GM23248 (cell line): ENCODE data around the gene CASS4. TPM values are rescaled to one million over a fixed set of nuclear protein-coding genes. Genes with fewer than 3 reads are reported as not detected.

Experiments used
- DNase-seq: peaks from one replicate; pipeline ENCODE4 v3.0.0-alpha.2; 2015
- H2AFZ ChIP-seq: fragments of 200-600 bp; sonication (generic); 2 replicates; pipeline ENCODE4 v1.6.1; 2016; ENCODE audit warnings: antibody characterized with exemption
- H3F3A ChIP-seq: fragments of 200-600 bp; sonication (generic); 2 replicates; pipeline ENCODE4 v1.6.1; 2016; ENCODE audit warnings: mild to moderate bottlenecking, antibody characterized with exemption, mixed run types; ENCODE audit not compliant: insufficient read depth
- H3K27ac ChIP-seq: fragments of 200-600 bp; sonication (generic); 2 replicates; pipeline ENCODE4 v1.5.1; 2016; ENCODE audit warnings: mild to moderate bottlenecking
- H3K27me3 ChIP-seq: fragments of 200-600 bp; sonication (generic); replicated peaks from 2 replicates; pipeline ENCODE4 v1.6.1; 2016; ENCODE audit warnings: mild to moderate bottlenecking; ENCODE audit not compliant: insufficient read depth
- H3K36me3 ChIP-seq: fragments of 200-600 bp; sonication (generic); 2 replicates; pipeline ENCODE4 v1.6.1; 2016; ENCODE audit warnings: low read depth, mild to moderate bottlenecking
- H3K4me1 ChIP-seq: fragments of 200-600 bp; sonication (generic); 2 replicates; pipeline ENCODE4 v1.6.1; 2016; ENCODE audit warnings: mild to moderate bottlenecking; ENCODE audit not compliant: insufficient read depth
- H3K4me2 ChIP-seq: fragments of 200-600 bp; sonication (generic); one replicate; pipeline ENCODE4 v1.6.1; 2016; ENCODE audit warnings: mild to moderate bottlenecking; ENCODE audit not compliant: unreplicated experiment
- H3K4me3 ChIP-seq: fragments of 200-600 bp; sonication (generic); 2 replicates; pipeline ENCODE4 v1.5.1; 2016; ENCODE audit warnings: mild to moderate bottlenecking
- H3K79me2 ChIP-seq: fragments of 200-600 bp; sonication (generic); 2 replicates; pipeline ENCODE4 v1.6.1; 2016; ENCODE audit warnings: mild to moderate bottlenecking; ENCODE audit not compliant: insufficient read depth
- H3K9ac ChIP-seq: fragments of 200-600 bp; sonication (generic); 2 replicates; pipeline ENCODE4 v1.6.1; 2016; ENCODE audit warnings: mild to moderate bottlenecking
- H3K9me2 ChIP-seq: fragments of 200-600 bp; sonication (generic); 2 replicates; pipeline ENCODE4 v1.6.1; 2016; ENCODE audit warnings: mixed run types, mild to moderate bottlenecking, moderate library complexity; ENCODE audit not compliant: insufficient read depth
- H3K9me3 ChIP-seq: fragments of 200-600 bp; sonication (generic); one replicate; pipeline ENCODE4 v1.6.1; 2017; ENCODE audit warnings: low read depth
- H4K20me1 ChIP-seq: fragments of 200-600 bp; sonication (generic); 2 replicates; pipeline ENCODE4 v1.6.0; 2016; ENCODE audit not compliant: insufficient read depth
- EZH2 ChIP-seq: fragments of 200-600 bp; sonication (generic); IDR thresholded peaks from 2 replicates; pipeline ENCODE4 v1.6.1; 2018; ENCODE audit warnings: antibody characterized with exemption, mild to moderate bottlenecking; ENCODE audit not compliant: insufficient read depth, poor library complexity, severe bottlenecking
- EZH2phosphoT487 ChIP-seq: fragments of 200-600 bp; sonication (generic); IDR thresholded peaks from 2 replicates; pipeline ENCODE4 v1.6.1; 2018; ENCODE audit warnings: antibody characterized with exemption, moderate library complexity, mild to moderate bottlenecking, low read depth; ENCODE audit not compliant: insufficient read depth
- WGBS, 2 experiments: methylation state at CpG; one replicate each; pipeline ENCODE4 v1.1.6; 2015 to 2017; ENCODE audit warnings: low lambda C conversion rate in 2 of 2, low coverage in 1 of 2; ENCODE audit errors: missing lambda C conversion rate in 2 of 2; 5-methylcytosine and 5-hydroxymethylcytosine counted together
- in situ Hi-C: fragments of 300-500 bp; cut with MboI; formaldehyde crosslinking; loops from 2 replicates; pipeline ENCODE4 v1.15.0; 2020
- polyA plus RNA-seq: library from polyadenylated mRNA; unstranded; fragments of >200 nt; fragmentation: Nextera tagmentation; extraction: Ambion mirVana; gene quantifications from 2 replicates; pipeline ENCODE4 v1.2.1, GENCODE V29; 2016
- total RNA-seq: library from RNA; depleted of rRNA; stranded (reverse); fragments of >200 nt; shearing (Covaris generic); gene quantifications from 2 replicates; pipeline ENCODE4 v1.2.3, GENCODE V29; 2014

The CASS4 gene
- total and polyA plus RNA-seq, 2 experiments from 2014 or later = 10.4 to 19.2 TPM

DNA sequence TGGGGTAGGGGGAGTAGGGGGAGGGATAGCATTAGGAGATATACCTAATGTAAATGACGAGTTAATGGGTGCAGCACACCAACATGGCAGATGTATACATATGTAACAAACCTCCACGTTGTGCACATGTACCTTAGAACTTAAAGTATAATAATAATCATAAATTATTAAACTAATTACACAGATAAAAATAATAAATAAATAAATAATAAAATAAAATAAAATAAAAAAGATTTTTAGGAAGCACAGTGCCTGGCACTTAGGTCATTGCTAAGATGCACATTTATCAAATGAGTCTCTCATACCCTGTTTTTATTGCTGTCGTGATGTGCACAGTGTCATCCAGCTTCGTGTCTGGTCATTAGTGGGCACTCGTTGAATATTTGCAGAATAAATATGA is 37.4 kb downstream of the CASS4 start:
- DNase-seq = no peak
- Histone ChIP-seq H3K36me3 (peaks cover 22% of the 10 kb centered on the region; the same call in 1 of the 2 replicates), H3K27me3 (no peaks in the 10 kb centered on the region), H3F3A (no peaks in the 10 kb centered on the region), H3K4me2 (no peak overlapping the region), H2AFZ (no peak overlapping the region), H3K27ac (no peak overlapping the region), H3K4me1 (no peaks in the 10 kb centered on the region), H3K4me3 (no peak overlapping the region), H3K9ac (no peak overlapping the region), H4K20me1 (no peaks in the 10 kb centered on the region), H3K9me2 (no peaks in the 10 kb centered on the region), H3K79me2 (no peaks in the 10 kb centered on the region), H3K9me3 (no peaks in the 10 kb centered on the region)
- in situ Hi-C loops = no loop called here
- TF ChIP-seq EZH2 (no peak), EZH2phosphoT487 (no peak)
- WGBS, 2 experiments = 63 to 68% methylated on average over 5 of the region's 5 CpGs

GRCh38 chr20:56451056-56451765 is 39.2 kb downstream of the CASS4 start:
- Histone ChIP-seq H3K4me2 (no peak overlapping the region), H3K4me3 (no peak overlapping the region), H3K27ac (no peak overlapping the region), H2AFZ (no peak overlapping the region), H4K20me1 (no peaks in the 10 kb centered on the region), H3F3A (no peaks in the 10 kb centered on the region), H3K9me3 (no peaks in the 10 kb centered on the region), H3K9me2 (no peaks in the 10 kb centered on the region), H3K9ac (no peak overlapping the region), H3K27me3 (no peaks in the 10 kb centered on the region), H3K4me1 (no peaks in the 10 kb centered on the region), H3K79me2 (no peaks in the 10 kb centered on the region), H3K36me3 (peaks cover 17% of the 10 kb centered on the region; the same call in 1 of the 2 replicates)
- in situ Hi-C loops = no loop called here
- TF ChIP-seq EZH2 (no peak), EZH2phosphoT487 (no peak)
- no peak for DNase-seq
- 75% methylated on average over 13 of the region's 13 CpGs for WGBS, 2 experiments

- WGBS, 2 experiments = 79 to 81% methylated on average over 5 of the region's 5 CpGs
Measured at GRCh38 chr20:56453352-56453751, 41.3 kb downstream of the CASS4 start.

DNA sequence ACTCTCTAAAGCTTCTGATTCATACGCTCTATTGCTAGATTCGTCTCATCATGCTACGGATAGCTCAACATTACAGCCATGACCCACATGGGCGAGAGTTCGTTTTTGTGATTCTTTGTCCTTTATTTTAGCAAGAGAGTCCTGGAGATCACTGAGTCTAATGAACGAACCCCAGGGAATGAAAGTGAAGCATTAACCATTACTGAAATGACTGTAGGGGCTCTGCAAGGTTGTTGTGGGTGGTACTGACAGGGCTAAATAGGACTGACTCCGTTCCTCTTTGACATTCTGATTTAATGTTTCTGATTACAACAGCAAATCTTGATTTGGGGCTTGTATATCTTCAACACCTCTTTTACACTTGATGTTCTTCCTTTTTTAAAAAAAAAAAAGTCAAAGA is 42.7 kb downstream of the CASS4 start:
- in situ Hi-C loops = no loop called here
- WGBS, 2 experiments = 79 to 84% methylated on average over 7 of the region's 7 CpGs
- H3F3A ChIP-seq = no peaks in the 10 kb centered on the region
- no peak for TF ChIP-seq EZH2phosphoT487
- no peak for TF ChIP-seq EZH2
- no peaks in the 10 kb centered on the region for H3K4me1 ChIP-seq
- H3K4me3 ChIP-seq = no peak overlapping the region
- H3K9me2 ChIP-seq = no peaks in the 10 kb centered on the region
- peaks cover 16% of the 10 kb centered on the region for H3K36me3 ChIP-seq
- no peaks in the 10 kb centered on the region for H3K27me3 ChIP-seq
- no peak for DNase-seq
- no peak overlapping the region for H3K9ac ChIP-seq
- no peak overlapping the region for H2AFZ ChIP-seq
- H3K79me2 ChIP-seq = no peaks in the 10 kb centered on the region
- no peaks in the 10 kb centered on the region for H3K9me3 ChIP-seq
- H3K4me2 ChIP-seq = no peak overlapping the region
- no peaks in the 10 kb centered on the region for H4K20me1 ChIP-seq
- no peak overlapping the region for H3K27ac ChIP-seq

More at GRCh38 chr20:56453352-56453751, 41.3 kb downstream of the CASS4 start:
- H3K36me3 ChIP-seq = peaks cover 14% of the 10 kb centered on the region; the same call in 1 of the 2 replicates
- H3F3A ChIP-seq = no peaks in the 10 kb centered on the region
- DNase-seq = no peak
- no peaks in the 10 kb centered on the region for H4K20me1 ChIP-seq
- H2AFZ ChIP-seq = no peak overlapping the region
- no peaks in the 10 kb centered on the region for H3K4me1 ChIP-seq
- no peak overlapping the region for H3K27ac ChIP-seq
- no peak overlapping the region for H3K9ac ChIP-seq
- no peak overlapping the region for H3K4me2 ChIP-seq
- in situ Hi-C loops = no loop called here
- H3K27me3 ChIP-seq = no peaks in the 10 kb centered on the region
- no peak overlapping the region for H3K4me3 ChIP-seq
- H3K9me2 ChIP-seq = no peaks in the 10 kb centered on the region
- no peak for TF ChIP-seq EZH2
- TF ChIP-seq EZH2phosphoT487 = no peak
- H3K79me2 ChIP-seq = no peaks in the 10 kb centered on the region
- H3K9me3 ChIP-seq = no peaks in the 10 kb centered on the region
